Activated CD8-positive, alpha-beta T cell treated with anti-CD3 and anti-CD28 coated beads, Interleukin-2, amount 10 ng/mL, durations not matched to agents 7 days and 5 days (primary cell): ENCODE data around the gene ABI1. TPM values are rescaled to one million over a fixed set of nuclear protein-coding genes. Genes with fewer than 3 reads are reported as not detected.

Source experiments
- ATAC-seq: fragments of 150-1000 bp; cut with Tn5 transposase; one replicate; pipeline ENCODE4 v1.10.0; 2021; ENCODE audit warnings: moderate library complexity
- CTCF ChIA-PET: fragments of 350-600 bp; sonication (Branson Sonifier 250); formaldehyde crosslinking; loops from one replicate; lab custom pipeline; 2021; ENCODE audit warnings: antibody characterized with exemption; lab: Charles Lee
- POLR2A ChIA-PET: fragments of 350-600 bp; sonication (Branson Sonifier 250); formaldehyde crosslinking; loops from one replicate; lab custom pipeline; 2021; ENCODE audit warnings: antibody characterized with exemption; lab: Charles Lee
- DNase-seq: peaks from one replicate; pipeline ENCODE4 v3.0.0-alpha.2; 2020
- H3K27ac Mint-ChIP-seq: one replicate; pipeline ENCODE4 v1.8.0; 2021; ENCODE audit warnings: mild to moderate bottlenecking, mixed read lengths
- H3K27me3 Mint-ChIP-seq: one replicate; pipeline ENCODE4 v1.8.0; 2021; ENCODE audit warnings: low read depth, mixed read lengths
- H3K36me3 Mint-ChIP-seq: one replicate; pipeline ENCODE4 v1.8.0; 2021; ENCODE audit warnings: low read depth, mixed read lengths
- H3K4me1 Mint-ChIP-seq: one replicate; pipeline ENCODE4 v1.8.0; 2021; ENCODE audit warnings: low read depth, mixed read lengths
- H3K4me3 Mint-ChIP-seq: one replicate; pipeline ENCODE4 v1.8.0; 2021; ENCODE audit warnings: mild to moderate bottlenecking, mixed read lengths
- H3K9me3 Mint-ChIP-seq: one replicate; pipeline ENCODE4 v1.8.0; 2022; ENCODE audit warnings: mixed read lengths; ENCODE audit not compliant: insufficient read depth
- total RNA-seq, 2 experiments: library from RNA; stranded (reverse); gene quantifications; one replicate each; pipeline ENCODE4 v1.2.3, GENCODE V29; 2021

The ABI1 gene
- total RNA-seq, 2 experiments from 2014 or later, result 46.9 to 49.7 TPM

- H3K9me3 Mint-ChIP-seq, result no peaks in the 10 kb centered on the region
- no peak for DNase-seq
- peaks cover 13% of the 10 kb centered on the region for H3K4me1 Mint-ChIP-seq
- POLR2A ChIA-PET, result no interaction called here
- peaks cover 27% of the 10 kb centered on the region for H3K36me3 Mint-ChIP-seq
- no peak for ATAC-seq
- no peak overlapping the region for H3K4me3 Mint-ChIP-seq
- no peak overlapping the region for H3K27ac Mint-ChIP-seq
- H3K27me3 Mint-ChIP-seq, result no peaks in the 10 kb centered on the region
- CTCF ChIA-PET, result interaction anchor here (0.7 to 1.8 kb wide), 3 partner anchors 58 to 99 kb away, joined by 3 to 5 read pairs (median 4); no protein-coding TSS in a partner anchor
Observed at GRCh38 chr10:26824015-26824690, 36.6 kb downstream of the ABI1 start.

- no peak for ATAC-seq
- no peaks in the 10 kb centered on the region for H3K9me3 Mint-ChIP-seq
- ChIA-PET CTCF (interaction anchor here (0.6 kb wide), 1 partner anchor 128 kb away, joined by 3 read pairs; no protein-coding TSS in a partner anchor), POLR2A (no interaction called here)
- peaks cover 39% of the 10 kb centered on the region for H3K36me3 Mint-ChIP-seq
- DNase-seq, result no peak
- no peaks in the 10 kb centered on the region for H3K27me3 Mint-ChIP-seq
- no peak overlapping the region for H3K4me3 Mint-ChIP-seq
- H3K4me1 Mint-ChIP-seq, result peaks cover 11% of the 10 kb centered on the region
- no peak overlapping the region for H3K27ac Mint-ChIP-seq
Observed at GRCh38 chr10:26821699-26822570, 38.8 kb downstream of the ABI1 start.

GRCh38 chr10:26815500-26815899, 45.3 kb downstream of the ABI1 start:
- Mint-ChIP-seq H3K27me3 (no peaks in the 10 kb centered on the region), H3K4me3 (no peak overlapping the region), H3K36me3 (peaks cover 36% of the 10 kb centered on the region), H3K9me3 (no peaks in the 10 kb centered on the region), H3K4me1 (no peaks in the 10 kb centered on the region), H3K27ac (no peak overlapping the region)
- ATAC-seq (no peak), DNase-seq (no peak)
- POLR2A ChIA-PET, result no interaction called here
- CTCF ChIA-PET, result interaction anchor here (1.1 to 1.6 kb wide), 2 partner anchors 17 to 89 kb away, joined by 3 to 7 read pairs; no protein-coding TSS in a partner anchor

- Mint-ChIP-seq H3K4me1 (peaks cover 18% of the 10 kb centered on the region), H3K9me3 (no peaks in the 10 kb centered on the region), H3K36me3 (peaks cover 26% of the 10 kb centered on the region), H3K4me3 (no peak overlapping the region), H3K27ac (no peak overlapping the region), H3K27me3 (no peaks in the 10 kb centered on the region)
- CTCF ChIA-PET, result no interaction called here
- DNase-seq, result no peak
- no peak for ATAC-seq
- POLR2A ChIA-PET, result no interaction called here
Observed at GRCh38 chr10:26810435-26811026, 50.2 kb downstream of the ABI1 start.

- ChIA-PET CTCF (no interaction called here), POLR2A (no interaction called here)
Observed at GRCh38 chr10:26809973-26810372, 50.8 kb downstream of the ABI1 start.

GRCh38 chr10:26807532-26807931, 53.2 kb downstream of the ABI1 start:
- H3K4me3 Mint-ChIP-seq, result no peak overlapping the region
- POLR2A ChIA-PET, result interaction anchor here (1.1 kb wide), 1 partner anchor 49 kb away, joined by 5 read pairs; no protein-coding TSS in a partner anchor

More at GRCh38 chr10:26809973-26810372, 50.8 kb downstream of the ABI1 start:
- Mint-ChIP-seq H3K27ac (no peak overlapping the region), H3K4me1 (peaks cover 22% of the 10 kb centered on the region), H3K36me3 (peaks cover 26% of the 10 kb centered on the region), H3K9me3 (no peaks in the 10 kb centered on the region), H3K4me3 (no peak overlapping the region), H3K27me3 (no peaks in the 10 kb centered on the region)
- ATAC-seq (no peak), DNase-seq (no peak)

GRCh38 chr10:26806557-26806956, 54.2 kb downstream of the ABI1 start:
- H3K9me3 Mint-ChIP-seq, result no peaks in the 10 kb centered on the region
- POLR2A ChIA-PET, result interaction anchor here (0.5 kb wide), 1 partner anchor 61 kb away, joined by 3 read pairs; no protein-coding TSS in a partner anchor
- ATAC-seq, result no peak

More at GRCh38 chr10:26807532-26807931, 53.2 kb downstream of the ABI1 start:
- ATAC-seq, result no peak
- no peak overlapping the region for H3K27ac Mint-ChIP-seq
- CTCF ChIA-PET, result interaction anchor here (0.7 kb wide), 2 partner anchors 29 to 81 kb away, joined by 3 read pairs; no protein-coding TSS in a partner anchor
- H3K9me3 Mint-ChIP-seq, result no peaks in the 10 kb centered on the region
- no peaks in the 10 kb centered on the region for H3K27me3 Mint-ChIP-seq
- DNase-seq, result no peak
- peaks cover 17% of the 10 kb centered on the region for H3K36me3 Mint-ChIP-seq
- H3K4me1 Mint-ChIP-seq, result peaks cover 30% of the 10 kb centered on the region

GRCh38 chr10:26805567-26806245, 55.1 kb downstream of the ABI1 start:
- POLR2A ChIA-PET, result interaction anchor here (0.5 kb wide), 2 partner anchors 60 to 62 kb away, joined by 3 read pairs; no protein-coding TSS in a partner anchor
- Mint-ChIP-seq H3K4me3 (no peak overlapping the region), H3K27ac (no peak overlapping the region), H3K27me3 (no peaks in the 10 kb centered on the region), H3K36me3 (peaks cover 12% of the 10 kb centered on the region), H3K9me3 (no peaks in the 10 kb centered on the region), H3K4me1 (peaks cover 36% of the 10 kb centered on the region)
- no peak for ATAC-seq
- DNase-seq, result no peak
- CTCF ChIA-PET, result interaction anchor here (0.9 to 1.2 kb wide), 3 partner anchors 15 to 56 kb away, joined by 3 to 5 read pairs (median 4); partner anchors contain the start of gene ABI1

More at GRCh38 chr10:26806557-26806956, 54.2 kb downstream of the ABI1 start:
- CTCF ChIA-PET, result interaction anchor here (0.9 to 1.2 kb wide), 3 partner anchors 14 to 55 kb away, joined by 3 to 5 read pairs (median 4); partner anchors contain the start of gene ABI1
- no peak overlapping the region for H3K27ac Mint-ChIP-seq
- peaks cover 12% of the 10 kb centered on the region for H3K36me3 Mint-ChIP-seq
- no peaks in the 10 kb centered on the region for H3K27me3 Mint-ChIP-seq
- DNase-seq, result no peak
- H3K4me1 Mint-ChIP-seq, result peaks cover 35% of the 10 kb centered on the region
- no peak overlapping the region for H3K4me3 Mint-ChIP-seq

GRCh38 chr10:26804418-26805393, 56.1 kb downstream of the ABI1 start:
- no peaks in the 10 kb centered on the region for H3K9me3 Mint-ChIP-seq
- no peak for ATAC-seq
- H3K36me3 Mint-ChIP-seq, result peaks cover 16% of the 10 kb centered on the region
- H3K4me3 Mint-ChIP-seq, result no peak overlapping the region
- no peak for DNase-seq
- H3K27ac Mint-ChIP-seq, result no peak overlapping the region
- ChIA-PET CTCF (no interaction called here), POLR2A (no interaction called here)
- H3K4me1 Mint-ChIP-seq, result peaks cover 42% of the 10 kb centered on the region
- H3K27me3 Mint-ChIP-seq, result no peaks in the 10 kb centered on the region

- ChIA-PET CTCF (no interaction called here), POLR2A (no interaction called here)
- Mint-ChIP-seq H3K27me3 (no peaks in the 10 kb centered on the region), H3K4me1 (peaks cover 45% of the 10 kb centered on the region), H3K27ac (no peak overlapping the region), H3K9me3 (no peaks in the 10 kb centered on the region), H3K4me3 (no peak overlapping the region), H3K36me3 (peaks cover 17% of the 10 kb centered on the region)
- no peak for DNase-seq
- no peak for ATAC-seq
Observed at GRCh38 chr10:26803849-26804248, 56.9 kb downstream of the ABI1 start.
